NCI-H446 (cell line): ENCODE data around the gene HTR1E.
"Not testable (repeated sequence)": the region's sequence is repeated elsewhere in the genome, so short reads cannot be mapped to it uniquely, and the experiment has no call there.

Experiments
- DNase-seq, 2 experiments: peaks; one replicate each; lab custom pipeline; 2025; lab: John Stamatoyannopoulos, UW

The HTR1E gene

GRCh38 chr6:86937219-86938079, at the start of gene HTR1E:
Gene HTR1E (plus strand): TSS chr6:86937528. CDS start chr6:87015335, 77,807 bp downstream.
- DNase-seq = peak; percentile 3 to 48

GRCh38 chr6:86888301-86888700, 49.0 kb upstream of the HTR1E start:
- DNase-seq = no peak

- not testable (repeated sequence) for DNase-seq
Observed at GRCh38 chr6:86897265-86897664, 40.1 kb upstream of the HTR1E start.

- DNase-seq = no peak
Observed at GRCh38 chr6:86913795-86914194, 23.5 kb upstream of the HTR1E start.

GRCh38 chr6:86916393-86916792, 20.9 kb upstream of the HTR1E start:
- DNase-seq = no peak

GRCh38 chr6:86927138-86927537, 10.2 kb upstream of the HTR1E start:
- DNase-seq = not testable (repeated sequence)

- not testable (repeated sequence) for DNase-seq
Observed at GRCh38 chr6:86927859-86928258, 9.5 kb upstream of the HTR1E start.

- DNase-seq = no peak
Observed at GRCh38 chr6:86934365-86934764, 3.0 kb upstream of the HTR1E start.

GRCh38 chr6:86936834-86937218, 502 bp upstream of the HTR1E start:
- no peak for DNase-seq

- no peak for DNase-seq
Observed at GRCh38 chr6:86938814-86939213, 1.5 kb downstream of the HTR1E start.

- DNase-seq = no peak
Observed at GRCh38 chr6:86941461-86941860, 4.1 kb downstream of the HTR1E start.

GRCh38 chr6:86942769-86943516, 5.6 kb downstream of the HTR1E start:
- DNase-seq = no peak

GRCh38 chr6:86943819-86944407, 6.6 kb downstream of the HTR1E start:
- no peak for DNase-seq

GRCh38 chr6:86949771-86950170, 12.4 kb downstream of the HTR1E start:
- DNase-seq = peak in 1 of 2 experiments; percentile 16

GRCh38 chr6:86952991-86953390, 15.7 kb downstream of the HTR1E start:
- DNase-seq = no peak

GRCh38 chr6:86959656-86960055, 22.3 kb downstream of the HTR1E start:
- no peak for DNase-seq

GRCh38 chr6:86961455-86962200, 24.3 kb downstream of the HTR1E start:
- no peak for DNase-seq

GRCh38 chr6:86963352-86963751, 26.0 kb downstream of the HTR1E start:
- no peak for DNase-seq

GRCh38 chr6:86964029-86964579, 26.8 kb downstream of the HTR1E start:
- no peak for DNase-seq

GRCh38 chr6:86966271-86966670, 28.9 kb downstream of the HTR1E start:
- no peak for DNase-seq

- DNase-seq = no peak
Observed at GRCh38 chr6:86969573-86969972, 32.2 kb downstream of the HTR1E start.

GRCh38 chr6:86973088-86973487, 35.8 kb downstream of the HTR1E start:
- no peak for DNase-seq
